ENCODE data around the gene ICAM5. TPM values are rescaled to one million over a fixed set of nuclear protein-coding genes. Genes with fewer than 3 reads are reported as not detected.

The ICAM5 gene
- total and polyA plus RNA-seq, 9 of the 15 experiments (the other 6 are each of a cell fraction or from before 2014, with no cell fraction given), result 0.10 to 114 (median 13.7) TPM

GRCh38 chr19:10254244-10254643 lies 35.5 kb upstream of the ICAM5 start:
- no TSS peak for BruUV-seq (replicated peaks)
- TF ChIP-seq ZNF12 (CRISPR knock-in tag; IDR thresholded peaks at IDR 0.05) (no peak), SPI1 (IDR thresholded peaks at IDR 0.05; ENCODE audit: borderline replicate concordance, low read depth, low read length) (no peak), CREBBP (IDR thresholded peaks at IDR 0.05; ENCODE audit: low read depth, low read length) (no peak), ELF2 (CRISPR knock-in tag; IDR thresholded peaks at IDR 0.05) (no peak), EGR1 (conservative IDR thresholded peaks at IDR 0.05) (no peak), TAF1 (IDR thresholded peaks at IDR 0.05; ENCODE audit: control insufficient read depth, extremely low read depth, insufficient read depth, low read length, severe bottlenecking) (no peak), FOXJ2 (tag; IDR thresholded peaks at IDR 0.05) (no peak), AFF1 (IDR thresholded peaks at IDR 0.05; ENCODE audit: low read depth in 1 of 2, partially characterized antibody in 2 of 2) (no peak)
- TF ChIP-seq, protein P1, sequence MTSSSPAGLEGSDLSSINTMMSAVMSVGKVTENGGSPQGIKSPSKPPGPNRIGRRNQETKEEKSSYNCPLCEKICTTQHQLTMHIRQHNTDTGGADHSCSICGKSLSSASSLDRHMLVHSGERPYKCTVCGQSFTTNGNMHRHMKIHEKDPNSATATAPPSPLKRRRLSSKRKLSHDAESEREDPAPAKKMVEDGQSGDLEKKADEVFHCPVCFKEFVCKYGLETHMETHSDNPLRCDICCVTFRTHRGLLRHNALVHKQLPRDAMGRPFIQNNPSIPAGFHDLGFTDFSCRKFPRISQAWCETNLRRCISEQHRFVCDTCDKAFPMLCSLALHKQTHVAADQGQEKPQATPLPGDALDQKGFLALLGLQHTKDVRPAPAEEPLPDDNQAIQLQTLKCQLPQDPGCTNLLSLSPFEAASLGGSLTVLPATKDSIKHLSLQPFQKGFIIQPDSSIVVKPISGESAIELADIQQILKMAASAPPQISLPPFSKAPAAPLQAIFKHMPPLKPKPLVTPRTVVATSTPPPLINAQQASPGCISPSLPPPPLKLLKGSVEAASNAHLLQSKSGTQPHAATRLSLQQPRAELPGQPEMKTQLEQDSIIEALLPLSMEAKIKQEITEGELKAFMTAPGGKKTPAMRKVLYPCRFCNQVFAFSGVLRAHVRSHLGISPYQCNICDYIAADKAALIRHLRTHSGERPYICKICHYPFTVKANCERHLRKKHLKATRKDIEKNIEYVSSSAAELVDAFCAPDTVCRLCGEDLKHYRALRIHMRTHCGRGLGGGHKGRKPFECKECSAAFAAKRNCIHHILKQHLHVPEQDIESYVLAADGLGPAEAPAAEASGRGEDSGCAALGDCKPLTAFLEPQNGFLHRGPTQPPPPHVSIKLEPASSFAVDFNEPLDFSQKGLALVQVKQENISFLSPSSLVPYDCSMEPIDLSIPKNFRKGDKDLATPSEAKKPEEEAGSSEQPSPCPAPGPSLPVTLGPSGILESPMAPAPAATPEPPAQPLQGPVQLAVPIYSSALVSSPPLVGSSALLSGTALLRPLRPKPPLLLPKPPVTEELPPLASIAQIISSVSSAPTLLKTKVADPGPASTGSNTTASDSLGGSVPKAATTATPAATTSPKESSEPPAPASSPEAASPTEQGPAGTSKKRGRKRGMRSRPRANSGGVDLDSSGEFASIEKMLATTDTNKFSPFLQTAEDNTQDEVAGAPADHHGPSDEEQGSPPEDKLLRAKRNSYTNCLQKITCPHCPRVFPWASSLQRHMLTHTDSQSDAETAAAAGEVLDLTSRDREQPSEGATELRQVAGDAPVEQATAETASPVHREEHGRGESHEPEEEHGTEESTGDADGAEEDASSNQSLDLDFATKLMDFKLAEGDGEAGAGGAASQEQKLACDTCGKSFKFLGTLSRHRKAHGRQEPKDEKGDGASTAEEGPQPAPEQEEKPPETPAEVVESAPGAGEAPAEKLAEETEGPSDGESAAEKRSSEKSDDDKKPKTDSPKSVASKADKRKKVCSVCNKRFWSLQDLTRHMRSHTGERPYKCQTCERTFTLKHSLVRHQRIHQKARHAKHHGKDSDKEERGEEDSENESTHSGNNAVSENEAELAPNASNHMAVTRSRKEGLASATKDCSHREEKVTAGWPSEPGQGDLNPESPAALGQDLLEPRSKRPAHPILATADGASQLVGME (CRISPR knock-in tag; IDR thresholded peaks at IDR 0.05), result no peak
- TF ChIP-seq, protein P2, sequence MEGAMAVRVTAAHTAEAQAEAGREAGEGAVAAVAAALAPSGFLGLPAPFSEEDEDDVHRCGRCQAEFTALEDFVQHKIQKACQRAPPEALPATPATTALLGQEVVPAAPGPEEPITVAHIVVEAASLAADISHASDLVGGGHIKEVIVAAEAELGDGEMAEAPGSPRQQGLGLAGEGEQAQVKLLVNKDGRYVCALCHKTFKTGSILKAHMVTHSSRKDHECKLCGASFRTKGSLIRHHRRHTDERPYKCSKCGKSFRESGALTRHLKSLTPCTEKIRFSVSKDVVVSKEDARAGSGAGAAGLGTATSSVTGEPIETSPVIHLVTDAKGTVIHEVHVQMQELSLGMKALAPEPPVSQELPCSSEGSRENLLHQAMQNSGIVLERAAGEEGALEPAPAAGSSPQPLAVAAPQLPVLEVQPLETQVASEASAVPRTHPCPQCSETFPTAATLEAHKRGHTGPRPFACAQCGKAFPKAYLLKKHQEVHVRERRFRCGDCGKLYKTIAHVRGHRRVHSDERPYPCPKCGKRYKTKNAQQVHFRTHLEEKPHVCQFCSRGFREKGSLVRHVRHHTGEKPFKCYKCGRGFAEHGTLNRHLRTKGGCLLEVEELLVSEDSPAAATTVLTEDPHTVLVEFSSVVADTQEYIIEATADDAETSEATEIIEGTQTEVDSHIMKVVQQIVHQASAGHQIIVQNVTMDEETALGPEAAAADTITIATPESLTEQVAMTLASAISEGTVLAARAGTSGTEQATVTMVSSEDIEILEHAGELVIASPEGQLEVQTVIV (CRISPR knock-in tag; IDR thresholded peaks at IDR 0.05; ENCODE audit: borderline replicate concordance), result no peak

More at GRCh38 chr19:10254244-10254643, 35.5 kb upstream of the ICAM5 start:
- H3K4me3 ChIP-seq, result no peak overlapping the region
- in situ Hi-C loops (cut with MboI) (no loop called here), intact Hi-C loops (cut with micrococcal nuclease) (loop anchor here (5.0 kb wide), 1 partner anchor 322 kb away; no protein-coding TSS in a partner anchor)
- H3K4me2 ChIP-seq (ENCODE audit: insufficient read depth, low read length), result no peak overlapping the region
- FAIRE-seq (no peak), DNase-seq (ENCODE audit: extremely low read depth in 1 of 4, low spot score in 3 of 4) (no peak), ATAC-seq (no peak)
- no peaks in the 10 kb centered on the region for H3K27me3 ChIP-seq (ENCODE audit: control insufficient read depth in 2 of 2, insufficient read depth in 2 of 2, low read length in 2 of 2)
- H2AFZ ChIP-seq (ENCODE audit: low read depth, low read length), result no peak overlapping the region
- no peak overlapping the region for H3K27ac ChIP-seq (ENCODE audit: extremely low read depth, low read depth, low read length)
- H3K4me1 ChIP-seq (replicated peaks in 1 of 2; ENCODE audit: control insufficient read depth in 2 of 2, insufficient read depth in 2 of 2, low read length in 2 of 2), result peaks cover 4 to 53% of the 10 kb centered on the region in 2 experiments; a peak in 4 of 5 replicates
- peaks cover 28% of the 10 kb centered on the region for H3K79me2 ChIP-seq (ENCODE audit: control insufficient read depth, insufficient read depth, low read length)
- peak overlapping the region in 1 of 2 experiments; percentile 55; a peak in 1 of 4 replicates for H3K9ac ChIP-seq (ENCODE audit: insufficient read depth in 1 of 2, low read depth in 2 of 2, low read length in 2 of 2)
- no peaks in the 10 kb centered on the region; the same call in 1 of the 2 replicates for H3K9me3 ChIP-seq (replicated peaks; ENCODE audit: control insufficient read depth, insufficient read depth, low read depth, low read length)
- 96% methylated on average over 3 of the region's 3 CpGs for WGBS (ENCODE audit: insufficient coverage, low coverage, missing lambda C conversion rate)
- no peaks in the 10 kb centered on the region; the same call in 1 of the 2 replicates for H4K20me1 ChIP-seq (replicated peaks; ENCODE audit: control insufficient read depth, insufficient read depth, low read length)
- POLR2A ChIA-PET, result interaction anchor here (0.6 to 1.1 kb wide), 3 partner anchors 135 to 333 kb away, joined by 3 to 4 read pairs (median 3); no protein-coding TSS in a partner anchor
- peaks cover 53% of the 10 kb centered on the region for H3K36me3 ChIP-seq (ENCODE audit: control insufficient read depth, insufficient read depth, low read length)
- CTCF ChIA-PET (ENCODE audit: low intra/inter-chr PET ratio), result no interaction called here
- no peaks in the 10 kb centered on the region for H3K9me1 ChIP-seq (ENCODE audit: control insufficient read depth, insufficient read depth, low read length)

Measured in K562 (cell line).